ENCODE data around the gene SLC4A7.

SLC4A7 gene

DNA sequence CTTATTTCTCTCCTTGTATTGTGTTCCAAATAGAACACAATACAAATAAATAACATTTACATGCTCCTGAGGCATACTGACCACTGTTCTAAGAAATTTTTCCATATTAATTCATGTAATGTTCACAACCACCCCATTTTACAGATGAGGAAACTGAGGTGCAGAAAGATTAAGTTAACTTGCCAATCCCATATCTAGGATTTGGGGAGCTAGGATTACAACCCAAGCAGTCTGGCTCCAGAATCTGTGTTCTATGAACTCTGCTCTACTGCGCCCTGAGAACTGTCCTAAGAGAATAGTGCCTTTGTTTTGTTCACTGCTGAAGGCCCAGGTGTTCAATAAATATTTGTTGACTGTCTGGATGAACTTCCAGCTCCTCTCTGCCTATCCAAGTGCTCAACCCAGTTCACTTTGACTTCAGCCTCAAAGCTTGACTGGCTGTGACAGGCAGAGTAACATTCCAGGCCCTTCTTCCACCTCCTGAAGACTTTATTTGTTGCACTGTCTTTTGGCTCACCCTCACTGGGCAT, 118.1 kb downstream of the SLC4A7 start:
- TF ChIP-seq, protein P1, sequence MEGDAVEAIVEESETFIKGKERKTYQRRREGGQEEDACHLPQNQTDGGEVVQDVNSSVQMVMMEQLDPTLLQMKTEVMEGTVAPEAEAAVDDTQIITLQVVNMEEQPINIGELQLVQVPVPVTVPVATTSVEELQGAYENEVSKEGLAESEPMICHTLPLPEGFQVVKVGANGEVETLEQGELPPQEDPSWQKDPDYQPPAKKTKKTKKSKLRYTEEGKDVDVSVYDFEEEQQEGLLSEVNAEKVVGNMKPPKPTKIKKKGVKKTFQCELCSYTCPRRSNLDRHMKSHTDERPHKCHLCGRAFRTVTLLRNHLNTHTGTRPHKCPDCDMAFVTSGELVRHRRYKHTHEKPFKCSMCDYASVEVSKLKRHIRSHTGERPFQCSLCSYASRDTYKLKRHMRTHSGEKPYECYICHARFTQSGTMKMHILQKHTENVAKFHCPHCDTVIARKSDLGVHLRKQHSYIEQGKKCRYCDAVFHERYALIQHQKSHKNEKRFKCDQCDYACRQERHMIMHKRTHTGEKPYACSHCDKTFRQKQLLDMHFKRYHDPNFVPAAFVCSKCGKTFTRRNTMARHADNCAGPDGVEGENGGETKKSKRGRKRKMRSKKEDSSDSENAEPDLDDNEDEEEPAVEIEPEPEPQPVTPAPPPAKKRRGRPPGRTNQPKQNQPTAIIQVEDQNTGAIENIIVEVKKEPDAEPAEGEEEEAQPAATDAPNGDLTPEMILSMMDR (IDR thresholded peaks at IDR 0.05; ENCODE audit: low read depth, low read length, missing control alignments) = no peak
- no peak overlapping the region for H3K4me3 ChIP-seq (replicated peaks; ENCODE audit: low read depth, low read length)
- DNase-seq (ENCODE audit: extremely low read depth, low read depth) = no peak

DNA sequence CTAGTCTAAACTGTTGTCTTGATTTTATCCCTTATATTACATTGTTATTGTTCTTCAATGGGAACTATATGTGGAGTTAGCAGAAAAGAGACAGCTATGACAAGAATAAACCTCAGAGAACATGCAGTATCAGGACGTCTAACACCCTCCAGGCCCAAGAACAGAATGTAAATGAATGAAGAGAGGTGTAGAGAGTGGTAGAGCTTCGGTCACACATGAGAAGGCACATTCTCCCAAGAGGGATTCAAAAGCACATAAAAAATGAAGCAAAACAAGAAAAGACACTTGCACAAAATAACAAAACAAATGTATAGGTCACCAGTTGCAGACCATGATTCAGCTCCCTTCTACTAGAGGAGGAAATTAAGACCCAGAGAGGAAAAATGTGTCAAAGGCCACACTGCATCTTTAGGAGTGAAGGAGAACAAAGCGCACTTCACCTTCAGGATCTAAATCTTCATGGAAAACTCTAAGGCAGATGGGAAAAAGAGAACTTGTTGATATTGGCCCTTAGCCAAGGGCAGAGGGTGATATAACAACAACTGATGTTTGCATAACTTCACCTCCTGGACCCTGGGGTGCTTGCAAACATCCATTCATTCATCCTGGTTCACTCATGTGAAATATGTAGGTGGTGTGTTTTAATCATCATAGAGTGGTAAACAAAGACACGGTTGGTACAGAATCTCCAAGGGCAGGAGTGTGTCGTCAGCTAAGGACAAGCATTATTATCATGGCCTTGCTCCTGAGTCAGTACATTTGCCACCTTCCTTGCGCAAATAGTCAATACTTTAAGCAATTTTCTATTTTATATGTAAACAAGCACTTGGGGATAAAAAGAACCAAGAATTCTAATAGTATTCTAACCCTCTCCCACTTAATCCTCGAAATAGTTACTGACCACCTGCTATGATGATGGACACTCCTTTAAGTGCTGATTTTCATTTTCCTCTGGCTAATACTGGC, 123.8 kb downstream of the SLC4A7 start:
- TF ChIP-seq, protein P1 (IDR thresholded peaks at IDR 0.05; ENCODE audit: low read depth, low read length, missing control alignments) = no peak
- no peak overlapping the region for H3K4me3 ChIP-seq (replicated peaks; ENCODE audit: low read depth, low read length)
- DNase-seq (ENCODE audit: extremely low read depth, low read depth) = no peak

DNA sequence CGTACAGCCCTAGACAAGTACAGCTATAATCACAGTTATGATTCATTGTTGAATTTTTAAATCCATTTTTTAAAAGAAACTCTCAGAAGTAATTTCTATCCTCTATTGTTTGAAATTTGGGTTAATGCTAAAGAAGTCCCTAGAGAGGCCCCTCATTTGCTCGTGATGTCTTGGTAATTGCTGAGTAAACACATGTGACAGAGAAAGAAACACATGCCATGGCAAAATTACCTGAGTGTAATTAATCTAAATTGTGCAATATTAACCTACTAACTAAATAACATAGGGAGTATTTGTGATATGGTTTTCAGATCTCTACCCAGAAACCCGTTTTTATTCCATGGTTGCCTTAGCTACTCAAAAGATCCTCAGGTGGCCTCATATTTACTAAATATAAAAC, 125.8 kb downstream of the SLC4A7 start:
- TF ChIP-seq, protein P1 (IDR thresholded peaks at IDR 0.05; ENCODE audit: low read depth, low read length, missing control alignments) = no peak
- DNase-seq (ENCODE audit: extremely low read depth, low read depth) = no peak
- H3K4me3 ChIP-seq (replicated peaks; ENCODE audit: low read depth, low read length) = no peak overlapping the region

DNA sequence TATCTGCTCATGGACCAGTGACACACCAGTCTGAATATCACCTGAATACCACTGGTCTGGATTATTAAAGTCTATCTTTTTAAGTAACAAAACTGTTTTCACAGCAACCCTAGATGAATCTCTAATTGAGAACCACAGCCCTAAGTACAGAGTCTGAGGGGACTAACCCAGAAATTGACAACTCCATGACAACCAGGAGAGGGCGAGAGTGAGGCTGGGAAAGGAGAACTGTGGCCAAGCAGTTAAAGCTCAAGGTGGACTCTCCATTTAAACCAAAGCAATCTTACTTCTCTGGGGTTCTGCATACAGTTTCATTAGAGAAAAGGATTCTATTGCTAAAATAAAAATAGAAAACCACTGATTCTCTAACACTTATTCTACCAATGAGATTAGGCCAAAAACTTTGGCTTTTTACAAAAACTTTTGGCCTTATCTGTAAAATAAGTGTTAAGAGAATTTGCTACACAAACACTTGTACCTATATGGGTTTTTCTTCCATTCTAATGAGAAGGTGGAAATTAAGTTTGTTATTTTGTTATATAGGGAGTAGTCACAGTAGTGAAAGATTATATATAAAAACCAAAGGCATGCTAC, 126.4 kb downstream of the SLC4A7 start:
- no peak overlapping the region for H3K4me3 ChIP-seq (replicated peaks; ENCODE audit: low read depth, low read length)
- DNase-seq (ENCODE audit: extremely low read depth, low read depth) = peak; percentile 31
- TF ChIP-seq, protein P1 (IDR thresholded peaks at IDR 0.05; ENCODE audit: low read depth, low read length, missing control alignments) = peak; percentile 76

DNA sequence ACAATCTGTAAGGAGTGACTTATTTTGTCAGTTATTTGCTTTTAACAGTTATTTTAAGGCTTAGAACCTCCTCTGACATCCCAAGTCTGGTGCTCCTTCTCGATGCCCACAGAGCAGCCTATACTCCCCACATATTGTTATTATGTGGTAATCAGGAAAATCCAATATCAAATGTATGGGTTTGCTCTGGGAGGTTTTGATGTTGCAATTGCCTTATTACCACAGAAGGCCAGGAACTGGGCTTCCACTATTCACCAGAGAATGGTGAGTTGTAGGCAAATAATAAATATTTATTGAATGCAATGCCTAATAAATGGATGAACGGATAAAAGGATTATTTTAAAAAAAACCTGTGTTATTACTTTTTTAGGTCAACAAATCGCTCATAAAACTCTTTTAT, 127.2 kb downstream of the SLC4A7 start:
- no peak for DNase-seq (ENCODE audit: extremely low read depth, low read depth)
- TF ChIP-seq, protein P1 (IDR thresholded peaks at IDR 0.05; ENCODE audit: low read depth, low read length, missing control alignments) = no peak
- H3K4me3 ChIP-seq (replicated peaks; ENCODE audit: low read depth, low read length) = no peak overlapping the region

DNA sequence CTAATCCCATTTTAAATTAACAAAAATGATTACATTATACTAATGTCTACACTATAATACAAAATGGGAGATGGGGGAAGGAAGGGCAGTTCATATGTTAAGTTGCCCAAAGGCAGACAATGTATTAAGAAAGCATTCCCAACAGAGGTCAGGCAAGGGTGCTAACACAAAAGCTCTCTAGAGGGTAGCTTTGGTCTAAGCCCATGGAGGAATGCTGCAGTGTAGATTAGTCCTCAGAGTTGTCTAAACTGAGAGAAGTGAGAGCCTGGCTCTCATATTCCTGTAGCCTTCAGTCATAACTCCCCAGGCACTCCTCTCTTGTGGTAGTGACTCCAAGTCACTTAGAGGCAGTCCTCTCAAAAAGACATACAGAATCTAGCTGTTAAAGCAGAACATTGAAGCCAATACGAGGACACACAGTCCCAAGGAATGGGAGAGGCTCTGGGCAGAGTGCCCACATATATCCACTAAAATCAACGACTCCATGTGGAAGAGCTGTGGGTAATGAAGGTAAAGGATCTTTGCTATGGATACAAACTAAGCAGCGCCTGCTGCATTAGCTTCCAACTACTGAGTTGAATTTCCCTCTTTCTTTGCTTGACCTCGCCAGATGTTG, 129.5 kb downstream of the SLC4A7 start:
- H3K4me3 ChIP-seq (replicated peaks; ENCODE audit: low read depth, low read length) = no peak overlapping the region
- DNase-seq (ENCODE audit: extremely low read depth, low read depth) = no peak
- TF ChIP-seq, protein P1 (IDR thresholded peaks at IDR 0.05; ENCODE audit: low read depth, low read length, missing control alignments) = no peak

Measured in HFF-Myc (cell line).